GM21515 (cell line): ENCODE results near the gene GEMIN8.

ENCODE experiments used
- ATAC-seq: cut with Tn5 transposase; IDR thresholded peaks from one replicate; pipeline ENCODE4 v1.9.1; 2021; ENCODE audit not compliant: unreplicated experiment

Gene GEMIN8

GRCh38 chrX:14015941-14016340 is 13.8 kb downstream of the GEMIN8 start:
- no peak for ATAC-seq

- ATAC-seq, result no peak
Observed at GRCh38 chrX:14015294-14015693, 14.4 kb downstream of the GEMIN8 start.

GRCh38 chrX:14014526-14014925 is 15.2 kb downstream of the GEMIN8 start:
- ATAC-seq, result no peak

- no peak for ATAC-seq
Observed at GRCh38 chrX:14013054-14013453, 16.6 kb downstream of the GEMIN8 start.

- ATAC-seq, result no peak
Observed at GRCh38 chrX:14010566-14010965, 19.1 kb downstream of the GEMIN8 start.

GRCh38 chrX:14006540-14006939 is 23.2 kb downstream of the GEMIN8 start:
- ATAC-seq, result no peak

- ATAC-seq, result no peak
Observed at GRCh38 chrX:14003876-14004425, 25.7 kb downstream of the GEMIN8 start.

GRCh38 chrX:14003028-14003427 is 26.7 kb downstream of the GEMIN8 start:
- ATAC-seq, result no peak

GRCh38 chrX:13996650-13997049 is 33.0 kb downstream of the GEMIN8 start:
- ATAC-seq, result no peak

GRCh38 chrX:13994536-13995080 is 35.1 kb downstream of the GEMIN8 start:
- no peak for ATAC-seq

GRCh38 chrX:13994104-13994503 is 35.6 kb downstream of the GEMIN8 start:
- ATAC-seq, result no peak

GRCh38 chrX:13990126-13990800 is 39.4 kb downstream of the GEMIN8 start:
- ATAC-seq, result no peak

GRCh38 chrX:13985697-13986435 is 43.8 kb downstream of the GEMIN8 start:
- no peak for ATAC-seq

GRCh38 chrX:13983734-13984133 is 46.0 kb downstream of the GEMIN8 start:
- ATAC-seq, result no peak

- no peak for ATAC-seq
Observed at GRCh38 chrX:13968198-13968597, 61.5 kb downstream of the GEMIN8 start.

- no peak for ATAC-seq
Observed at GRCh38 chrX:13967636-13968035, 62.1 kb downstream of the GEMIN8 start.

- ATAC-seq, result no peak
Observed at GRCh38 chrX:13966793-13967125, 62.9 kb downstream of the GEMIN8 start.

- no peak for ATAC-seq
Observed at GRCh38 chrX:13966071-13966792, 63.5 kb downstream of the GEMIN8 start.

- ATAC-seq, result no peak
Observed at GRCh38 chrX:13965531-13965930, 64.2 kb downstream of the GEMIN8 start.

GRCh38 chrX:13956998-13957397 is 72.7 kb downstream of the GEMIN8 start:
- no peak for ATAC-seq
